ENCODE measurements around the gene NCKAP5.

The NCKAP5 gene

DNA sequence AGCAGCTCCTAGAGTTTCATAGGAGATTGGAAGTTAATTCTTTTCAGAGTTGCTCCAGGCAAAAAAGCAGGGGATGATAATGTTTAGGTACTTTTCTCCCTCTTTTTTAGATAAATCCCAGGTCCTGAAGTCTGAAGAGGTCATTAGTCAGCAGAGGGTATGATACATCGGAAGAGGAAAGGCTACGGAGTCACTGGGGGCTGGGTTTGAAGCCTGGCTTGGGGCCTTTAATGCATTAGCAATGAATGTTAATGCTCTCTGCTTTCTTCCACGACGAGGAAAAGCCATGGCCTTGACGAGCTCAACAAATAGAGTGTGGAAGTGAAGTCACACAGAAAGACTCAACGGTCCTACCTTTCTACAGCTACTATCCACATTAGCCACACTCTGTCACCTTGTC is 235.1 kb downstream of the NCKAP5 start:
- no peak for DNase-seq (ENCODE audit: low read depth in 2 of 2)

- no peak for DNase-seq (ENCODE audit: low read depth in 2 of 2)
Observed at GRCh38 chr2:133331436-133331835, 236.8 kb downstream of the NCKAP5 start.

DNA sequence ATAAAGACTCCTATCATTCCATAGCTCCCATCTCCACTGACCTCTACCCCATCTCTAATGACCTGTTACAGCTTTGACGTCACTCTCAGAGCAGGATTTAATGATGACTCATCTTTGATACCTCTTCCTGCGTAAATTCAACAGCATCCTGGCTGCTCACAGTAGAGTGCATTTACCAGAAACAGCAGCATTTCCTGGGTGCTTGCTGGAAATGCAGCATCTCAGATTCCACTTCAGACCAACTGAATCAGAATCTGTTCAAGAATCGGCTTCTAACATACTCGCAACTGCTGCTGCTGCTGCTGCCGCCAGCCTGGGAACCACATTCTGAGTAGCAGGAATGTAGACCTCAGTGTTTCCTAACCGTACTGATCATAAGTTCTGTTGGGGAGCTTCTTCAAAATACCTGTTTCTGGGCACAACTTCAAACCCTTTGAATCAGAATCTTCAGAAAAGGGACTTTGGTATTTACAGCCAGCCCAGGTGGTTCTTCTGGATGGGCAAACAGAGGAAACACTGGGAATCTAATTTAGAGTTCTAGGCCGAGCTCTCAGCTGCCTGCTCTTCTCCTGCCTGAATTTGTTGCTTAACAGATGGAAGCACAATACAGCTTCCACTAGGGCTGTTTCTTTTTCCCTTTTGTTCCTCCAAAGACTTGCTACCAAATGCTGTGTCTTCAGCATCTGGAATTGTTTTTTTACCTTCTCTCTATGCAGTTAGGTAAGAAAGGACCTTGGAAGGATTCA is 241.4 kb downstream of the NCKAP5 start:
- DNase-seq (ENCODE audit: low read depth in 2 of 2): no peak

DNA sequence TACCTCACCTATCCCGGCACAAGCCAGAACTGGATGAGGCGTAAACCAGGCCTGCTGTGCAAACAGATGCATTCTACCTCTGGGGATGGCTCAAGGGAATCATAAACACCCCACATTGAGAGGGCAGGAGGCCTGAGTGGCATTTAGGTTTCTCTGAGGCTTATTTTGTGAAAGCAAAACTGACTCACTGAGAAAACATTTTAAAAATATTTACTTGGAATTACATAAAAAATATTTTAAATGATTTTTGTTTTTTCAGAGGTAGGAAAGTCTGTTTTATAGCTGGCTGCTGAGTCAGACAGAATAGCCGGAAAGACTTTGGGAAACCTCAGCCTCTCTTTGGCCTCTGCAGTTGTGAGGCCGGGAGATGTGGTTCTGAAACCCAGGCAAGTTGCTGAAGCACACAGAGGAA is 244.1 kb downstream of the NCKAP5 start:
- no peak for DNase-seq (ENCODE audit: low read depth in 2 of 2)

DNA sequence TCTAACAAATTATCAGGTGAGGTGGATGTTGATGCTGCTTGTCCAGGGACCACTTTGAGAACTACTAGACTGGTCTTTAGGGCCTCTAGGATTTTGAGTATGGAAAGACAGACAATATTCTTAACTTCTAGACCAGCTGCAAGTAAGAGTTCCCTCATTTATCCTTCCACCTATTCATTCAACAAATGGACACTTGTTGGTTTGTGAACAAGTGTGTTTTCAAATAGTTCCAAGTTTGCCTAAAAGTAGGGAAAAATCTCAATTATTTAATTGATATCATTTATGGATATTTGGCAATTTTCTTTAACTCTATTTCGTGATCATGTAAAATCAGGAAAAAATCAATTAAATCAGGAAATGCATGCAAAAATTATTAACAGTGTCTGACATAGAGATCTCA is 245.4 kb downstream of the NCKAP5 start:
- DNase-seq (ENCODE audit: low read depth in 2 of 2): no peak

DNA sequence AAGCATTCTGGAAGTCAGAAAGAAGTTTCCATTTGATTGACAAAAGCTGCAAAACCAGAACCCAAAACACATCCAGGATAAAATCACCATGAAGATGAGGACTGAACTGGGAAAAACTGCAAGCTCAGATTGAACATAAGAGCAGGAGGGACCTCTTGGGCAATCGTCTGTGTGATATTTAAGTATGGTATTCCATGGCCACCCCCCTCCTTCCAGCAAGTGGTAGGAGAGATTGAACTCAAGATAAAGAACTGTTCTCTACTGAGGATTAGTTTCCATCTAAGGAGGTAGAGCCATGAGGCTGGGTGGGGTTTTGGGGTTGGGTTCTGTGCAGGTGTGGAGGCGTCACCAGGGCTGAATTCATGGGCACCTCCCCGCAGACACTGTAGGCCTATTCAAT is 251.1 kb downstream of the NCKAP5 start:
- DNase-seq (ENCODE audit: low read depth in 2 of 2): no peak

GRCh38 chr2:133316557-133316956 is 251.7 kb downstream of the NCKAP5 start:
- DNase-seq (ENCODE audit: low read depth in 2 of 2): no peak

- DNase-seq (ENCODE audit: low read depth in 2 of 2): no peak
Observed at GRCh38 chr2:133315280-133315679, 253.0 kb downstream of the NCKAP5 start.

DNA sequence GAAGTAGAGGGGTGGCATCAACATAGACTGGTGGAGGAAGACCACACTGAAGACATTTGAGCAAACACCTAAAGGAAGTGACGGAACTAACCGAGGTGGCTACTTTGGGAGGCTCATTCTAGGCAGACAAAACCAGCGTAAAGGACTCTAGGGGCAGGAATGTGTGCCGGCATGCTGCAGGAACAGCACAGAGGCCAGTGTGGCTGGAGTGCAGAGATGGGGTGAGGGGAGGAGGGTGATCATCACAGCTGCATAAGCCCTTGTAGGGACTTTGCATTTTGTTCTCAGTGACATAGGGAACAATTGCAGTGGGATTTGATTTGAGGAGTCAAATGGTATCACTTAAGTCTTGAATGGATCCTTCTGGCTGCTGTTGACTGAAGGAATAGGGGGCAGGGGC is 253.5 kb downstream of the NCKAP5 start:
- DNase-seq (ENCODE audit: low read depth in 2 of 2): no peak

- DNase-seq (ENCODE audit: low read depth in 2 of 2): no peak
Observed at GRCh38 chr2:133312038-133312729, 256.1 kb downstream of the NCKAP5 start.

DNA sequence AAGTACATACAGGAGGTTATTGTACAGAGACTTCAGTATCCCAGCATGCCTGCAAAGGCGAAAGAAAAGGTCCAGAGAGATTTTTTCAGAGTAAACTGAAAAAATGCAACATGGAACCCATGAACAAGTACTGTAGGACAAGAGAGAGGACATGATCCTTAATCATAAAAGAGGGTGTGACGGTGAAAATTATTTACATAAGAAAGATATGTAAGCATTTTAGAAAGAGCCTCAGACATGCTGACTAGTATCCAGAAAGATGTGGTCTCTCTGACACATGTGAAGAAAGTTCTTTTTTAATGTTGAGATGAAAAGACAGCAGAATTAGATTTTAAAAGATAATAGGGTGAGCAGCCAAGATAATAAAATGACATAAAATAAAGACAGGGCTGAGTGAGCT is 262.0 kb downstream of the NCKAP5 start:
- no peak for DNase-seq (ENCODE audit: low read depth in 2 of 2)

GRCh38 chr2:133304344-133304743 is 263.9 kb downstream of the NCKAP5 start:
- DNase-seq (ENCODE audit: low read depth in 2 of 2): no peak

DNA sequence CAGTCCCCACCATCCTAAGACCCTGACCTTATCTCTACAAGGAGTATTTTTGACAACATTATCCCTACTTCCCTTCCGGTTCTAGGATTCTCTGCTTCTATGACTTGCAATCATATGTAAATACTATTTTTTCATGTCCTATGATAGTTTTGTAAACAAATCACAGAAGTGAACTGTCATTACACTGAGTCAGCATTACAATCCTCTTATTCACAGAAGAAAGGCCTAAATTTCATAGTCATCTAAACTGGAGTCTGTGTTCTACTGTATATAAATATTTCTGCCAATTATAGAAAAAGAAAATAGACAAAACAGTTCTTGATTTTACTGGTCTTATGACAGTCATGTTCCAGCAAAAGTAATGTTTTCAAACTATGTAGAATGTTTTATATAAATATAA is 265.1 kb downstream of the NCKAP5 start:
- no peak for DNase-seq (ENCODE audit: low read depth in 2 of 2)

GRCh38 chr2:133296401-133296800 is 271.9 kb downstream of the NCKAP5 start:
- DNase-seq (ENCODE audit: low read depth in 2 of 2): no peak

- no peak for DNase-seq (ENCODE audit: low read depth in 2 of 2)
Observed at GRCh38 chr2:133293544-133294353, 274.5 kb downstream of the NCKAP5 start.

DNA sequence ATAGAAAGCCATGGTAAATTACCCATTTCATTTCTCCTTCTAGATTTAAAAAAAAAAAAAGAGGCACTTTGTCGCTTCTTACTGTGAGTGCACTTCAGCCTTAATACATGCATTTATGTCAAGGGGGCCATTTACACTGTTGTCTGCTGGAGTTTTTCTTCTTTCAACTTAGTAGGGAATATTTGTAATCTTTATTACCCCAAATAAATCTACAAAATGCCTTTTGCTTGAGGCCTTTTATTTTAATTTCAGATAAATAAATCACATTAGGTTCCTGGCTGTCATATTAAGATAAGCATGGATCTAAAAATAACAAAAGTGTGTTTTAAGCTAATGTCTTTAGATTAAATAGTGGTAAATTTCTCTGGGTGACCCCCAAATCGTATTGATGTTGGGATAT is 276.0 kb downstream of the NCKAP5 start:
- DNase-seq (ENCODE audit: low read depth in 2 of 2): no peak

GRCh38 chr2:133287709-133288108 is 280.6 kb downstream of the NCKAP5 start:
- no peak for DNase-seq (ENCODE audit: low read depth in 2 of 2)

DNA sequence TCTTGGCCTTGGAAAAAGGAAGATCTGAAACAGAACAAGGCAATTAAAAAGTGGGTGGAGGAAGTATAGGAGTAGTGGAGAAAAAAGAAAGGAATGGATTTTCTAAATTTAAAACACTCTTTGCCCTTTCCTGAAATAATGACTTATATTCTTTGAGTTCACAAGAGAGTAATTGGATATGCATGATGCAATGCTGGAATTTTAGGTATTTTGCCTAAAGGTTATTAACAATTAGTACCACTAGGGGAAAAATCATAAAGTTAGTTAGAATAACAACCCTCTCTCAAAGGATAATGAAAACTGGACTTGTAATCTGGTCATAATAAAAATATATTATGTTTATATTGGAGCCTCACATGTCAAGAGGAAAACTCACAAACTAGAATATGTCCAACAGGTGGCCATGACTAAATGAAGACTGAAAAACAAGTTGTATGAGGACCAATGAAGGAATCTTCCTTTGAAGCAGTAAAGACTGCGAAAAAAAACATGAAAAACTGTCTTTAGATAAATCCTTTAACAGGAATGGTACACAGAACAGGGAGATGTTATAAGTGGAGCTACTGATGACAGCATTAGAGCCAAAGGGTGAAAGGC is 281.8 kb downstream of the NCKAP5 start:
- DNase-seq (ENCODE audit: low read depth in 2 of 2): no peak

- DNase-seq (ENCODE audit: low read depth in 2 of 2): no peak
Observed at GRCh38 chr2:133273031-133273430, 295.2 kb downstream of the NCKAP5 start.

DNA sequence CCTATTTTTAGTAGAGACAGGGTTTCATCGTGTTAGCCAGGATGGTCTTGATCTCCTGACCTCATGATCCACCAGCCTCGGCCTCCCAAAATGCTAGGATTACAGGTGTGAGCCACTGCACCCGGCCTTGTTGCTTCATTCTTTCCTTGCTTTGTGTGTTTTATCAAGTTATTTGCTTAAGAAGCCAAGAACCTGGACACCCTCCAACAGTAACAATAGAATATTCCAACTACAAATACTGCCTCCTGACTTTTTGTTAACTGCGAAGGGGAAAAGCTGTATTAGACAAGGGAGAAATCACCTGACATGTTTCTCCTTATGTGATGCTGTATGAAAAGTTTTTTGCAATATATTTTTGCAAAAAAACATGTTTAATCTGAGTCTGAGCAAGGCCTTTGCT is 297.2 kb downstream of the NCKAP5 start:
- no peak for DNase-seq (ENCODE audit: low read depth in 2 of 2)

- no peak for DNase-seq (ENCODE audit: low read depth in 2 of 2)
Observed at GRCh38 chr2:133270550-133270949, 297.7 kb downstream of the NCKAP5 start.

DNA sequence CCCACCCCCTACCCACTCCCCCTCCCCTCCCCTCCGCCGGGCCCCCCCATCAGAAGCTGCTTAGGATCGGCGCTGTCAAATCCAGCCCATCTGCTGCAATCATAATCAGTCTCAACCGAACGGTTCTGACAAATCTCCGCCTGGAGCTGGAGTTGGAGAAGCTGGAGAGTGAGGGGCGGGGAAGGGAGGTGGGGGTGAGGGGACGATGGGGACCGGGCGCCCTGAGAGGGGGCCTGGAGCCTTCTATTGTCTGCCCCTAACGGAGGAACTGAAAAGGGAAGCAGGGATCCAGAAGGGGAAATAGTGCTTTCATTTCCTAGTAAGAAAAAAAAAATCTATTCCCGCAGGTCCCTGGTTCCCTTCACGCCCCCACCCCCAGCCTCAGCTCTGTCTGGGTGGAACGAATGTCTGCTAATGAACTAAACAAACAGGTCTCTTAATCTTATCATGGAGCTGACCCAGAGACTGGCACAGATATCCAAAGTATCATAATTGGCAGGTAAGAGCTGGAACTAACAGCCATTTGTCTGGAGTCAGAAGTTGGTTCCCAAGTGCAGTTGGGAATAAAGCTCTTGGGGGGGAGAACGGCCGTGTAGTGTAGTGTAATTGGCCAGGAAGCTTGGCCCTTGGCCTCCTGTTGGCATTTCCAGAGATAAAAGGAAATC is 301.2 kb downstream of the NCKAP5 start:
- DNase-seq (ENCODE audit: low read depth in 2 of 2): no peak

Data from stimulated activated CD4-positive, alpha-beta T cell treated with anti-CD3 and anti-CD28 coated beads, Interleukin-4, amount 100 ng/mL, for 48 hours (primary cell).